NCI-H2171 (cell line): ENCODE results near the gene ZC3H10.

ENCODE experiments used
- DNase-seq: peaks from one replicate; lab custom pipeline; 2025; lab: John Stamatoyannopoulos, UW

The ZC3H10 gene

GRCh38 chr12:56127888-56128669 lies 10.0 kb downstream of the ZC3H10 start, which contains the start of gene ESYT1:
ESYT1 (plus strand) TSS chr12:56128267; CDS start chr12:56128320, 53 bp downstream.
- peak; percentile 98 for DNase-seq

DNA sequence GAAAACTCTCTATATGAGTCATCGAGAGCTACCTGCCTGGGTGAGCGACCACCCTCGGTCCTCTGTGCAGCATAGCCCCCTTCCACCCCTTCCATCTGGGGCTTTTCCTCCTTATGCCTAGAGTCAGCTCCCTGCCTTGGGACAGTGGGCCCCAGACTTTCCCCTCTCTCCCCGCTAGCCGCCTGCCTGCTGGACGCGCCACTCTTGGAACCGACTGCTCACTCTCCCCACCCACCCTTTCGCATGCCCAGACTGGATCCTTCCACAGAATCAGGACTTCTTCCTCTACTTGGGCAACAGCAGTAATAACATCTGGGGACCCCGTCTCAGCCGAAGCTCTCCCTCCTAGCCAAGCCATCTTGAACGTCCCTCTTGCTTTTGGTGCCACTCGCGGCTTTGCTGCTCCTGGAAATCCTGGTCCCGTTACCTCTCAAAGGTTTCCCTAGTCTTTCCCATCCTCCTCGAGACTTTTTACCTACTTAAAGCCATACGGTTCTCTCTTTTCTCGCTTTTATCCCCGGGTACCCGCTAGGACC lies 10.7 kb downstream of the ZC3H10 start:
- DNase-seq, result no peak

DNA sequence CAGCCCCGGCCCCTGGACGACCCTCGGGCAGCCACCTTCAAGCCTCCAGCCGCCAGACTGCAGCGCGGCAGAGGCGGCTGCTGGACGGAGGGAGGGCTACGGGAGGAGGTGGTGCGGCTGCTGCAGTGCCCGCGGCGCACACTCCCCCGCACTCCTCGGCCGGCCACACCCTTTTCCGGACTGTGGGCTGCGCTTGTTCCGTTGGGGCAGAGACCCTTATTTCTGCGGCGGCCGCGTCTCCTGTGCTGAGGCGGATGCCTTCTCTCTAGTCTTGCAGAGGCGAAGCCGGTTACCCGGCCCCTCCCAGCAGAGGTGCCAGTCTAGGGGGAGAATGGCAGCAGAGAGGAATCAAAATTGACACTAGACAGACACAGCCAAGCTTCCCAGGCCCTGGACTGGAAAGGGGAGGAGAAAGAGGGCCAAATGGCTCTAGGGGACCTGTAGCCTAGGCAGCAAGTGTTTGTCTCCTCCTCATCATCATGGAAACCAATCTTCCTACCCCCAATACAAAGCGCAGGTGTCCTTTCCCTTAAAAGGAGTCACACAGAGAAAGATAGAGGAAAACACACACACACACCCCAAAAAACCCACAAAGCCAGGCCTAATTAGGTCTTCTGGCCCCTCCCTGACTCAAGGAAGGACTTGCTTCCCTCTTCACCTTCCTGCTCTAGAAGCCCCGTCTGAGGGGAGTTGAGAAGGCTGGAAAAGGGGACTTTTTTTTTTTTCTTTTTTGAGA lies 11.3 kb downstream of the ZC3H10 start:
- no peak for DNase-seq

GRCh38 chr12:56129942-56130495 lies 12.0 kb downstream of the ZC3H10 start:
- no peak for DNase-seq

DNA sequence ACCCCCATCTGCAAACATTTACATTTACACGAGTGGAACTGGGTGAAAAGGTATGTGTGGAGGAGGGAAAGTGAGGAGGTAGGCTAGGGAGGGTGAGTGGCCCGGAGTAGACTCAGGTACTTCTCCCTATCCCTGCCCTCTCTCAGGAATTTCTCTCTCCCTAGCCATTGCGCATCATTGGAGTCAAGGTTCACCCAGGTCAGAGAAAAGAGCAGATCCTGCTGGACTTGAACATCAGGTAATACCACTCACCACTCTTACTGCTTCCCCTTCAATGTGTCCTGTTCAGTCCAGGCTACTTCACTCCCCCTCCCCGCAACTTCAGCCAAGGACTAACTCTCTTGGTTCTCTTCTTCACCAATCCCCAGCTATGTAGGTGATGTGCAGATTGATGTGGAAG lies 12.8 kb downstream of the ZC3H10 start:
- DNase-seq, result no peak

GRCh38 chr12:56134897-56135296 lies 16.8 kb downstream of the ZC3H10 start:
- no peak for DNase-seq

DNA sequence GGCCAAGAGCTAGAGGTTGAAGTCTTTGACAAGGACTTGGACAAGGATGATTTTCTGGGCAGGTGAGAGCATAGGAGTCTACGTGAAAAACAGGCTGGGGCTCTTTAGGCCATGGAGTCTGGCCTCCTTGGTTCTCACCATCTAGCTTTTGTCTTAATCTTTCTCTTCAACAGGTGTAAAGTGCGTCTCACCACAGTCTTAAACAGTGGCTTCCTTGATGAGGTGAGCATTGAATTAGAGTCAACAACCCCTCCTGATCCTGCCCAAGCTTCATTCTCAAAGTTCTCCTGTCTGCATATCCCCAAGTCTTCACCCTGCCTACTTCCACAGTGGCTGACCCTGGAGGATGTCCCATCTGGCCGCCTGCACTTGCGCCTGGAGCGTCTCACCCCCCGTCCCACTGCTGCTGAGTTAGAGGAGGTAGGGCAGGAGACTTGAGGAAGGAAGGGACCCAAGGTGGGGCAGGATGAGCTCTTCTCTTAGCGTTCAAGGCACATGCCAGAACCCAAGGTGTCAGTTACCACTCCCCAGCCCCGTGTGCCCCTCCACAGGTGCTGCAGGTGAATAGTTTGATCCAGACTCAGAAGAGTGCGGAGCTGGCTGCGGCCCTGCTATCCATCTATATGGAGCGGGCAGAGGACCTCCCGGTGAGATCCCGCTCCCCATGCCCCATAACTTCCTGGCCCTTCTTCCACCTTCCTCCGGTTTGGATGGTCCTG lies 19.9 kb downstream of the ZC3H10 start:
- no peak for DNase-seq

DNA sequence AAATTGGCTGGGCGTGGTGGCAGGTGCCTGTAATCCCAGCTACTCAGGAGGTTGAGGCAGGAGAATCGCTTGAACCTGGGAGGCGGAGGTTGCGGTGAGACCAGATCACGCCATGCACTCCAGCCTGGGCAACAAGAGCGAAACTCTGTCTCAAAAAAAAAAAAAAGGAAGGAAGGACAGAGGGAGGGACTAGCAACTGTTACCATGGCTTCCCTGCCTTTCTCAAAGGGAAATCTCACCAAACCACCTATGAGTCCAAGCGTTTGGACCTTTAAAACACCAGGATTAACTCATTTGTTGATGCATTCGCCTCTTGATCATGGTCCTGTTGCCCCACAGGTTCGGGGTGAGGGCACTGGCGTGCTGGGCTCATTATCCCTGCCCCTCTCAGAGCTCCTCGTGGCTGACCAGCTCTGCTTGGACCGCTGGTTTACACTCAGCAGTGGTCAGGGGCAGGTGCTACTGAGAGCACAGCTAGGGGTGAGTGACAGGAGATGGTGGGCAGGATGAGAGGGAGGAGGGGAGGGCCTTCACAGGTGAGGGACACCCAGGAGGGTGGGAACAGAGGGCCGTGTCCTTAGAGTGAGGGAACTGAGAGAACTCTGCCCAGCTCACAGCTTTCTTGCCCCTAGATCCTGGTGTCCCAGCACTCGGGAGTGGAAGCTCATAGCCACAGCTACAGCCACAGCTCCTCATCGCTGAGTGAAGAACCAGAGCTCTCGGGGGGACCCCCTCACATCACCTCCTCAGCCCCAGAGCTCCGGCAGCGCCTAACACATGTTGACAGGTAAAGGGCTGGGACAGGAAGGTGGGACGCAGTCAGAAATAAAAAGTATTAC lies 24.1 kb downstream of the ZC3H10 start:
- DNase-seq, result no peak

- no peak for DNase-seq
These were observed 25.2 kb downstream of the ZC3H10 start for GRCh38 chr12:56143217-56143616.

GRCh38 chr12:56143870-56144269 lies 25.8 kb downstream of the ZC3H10 start:
- DNase-seq, result no peak

DNA sequence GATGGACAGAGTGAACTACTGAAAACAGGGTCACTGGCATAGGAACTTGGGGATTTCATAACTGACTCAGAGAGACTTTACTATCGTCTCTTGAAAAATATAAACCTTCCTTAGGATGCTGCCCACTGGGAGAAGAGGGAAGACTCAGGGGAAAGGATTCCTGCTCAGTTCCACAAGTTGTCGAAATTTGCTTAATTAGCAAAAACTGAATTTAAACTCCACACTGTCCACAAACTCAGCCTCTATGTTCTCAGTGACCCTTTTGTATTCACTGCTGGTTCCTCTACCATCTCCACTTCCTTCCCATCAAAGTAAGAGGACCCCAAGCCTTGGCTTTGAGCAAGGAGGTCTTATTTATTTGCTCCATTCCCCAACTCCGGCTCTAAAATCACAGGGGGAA lies 27.2 kb downstream of the ZC3H10 start:
- no peak for DNase-seq

DNA sequence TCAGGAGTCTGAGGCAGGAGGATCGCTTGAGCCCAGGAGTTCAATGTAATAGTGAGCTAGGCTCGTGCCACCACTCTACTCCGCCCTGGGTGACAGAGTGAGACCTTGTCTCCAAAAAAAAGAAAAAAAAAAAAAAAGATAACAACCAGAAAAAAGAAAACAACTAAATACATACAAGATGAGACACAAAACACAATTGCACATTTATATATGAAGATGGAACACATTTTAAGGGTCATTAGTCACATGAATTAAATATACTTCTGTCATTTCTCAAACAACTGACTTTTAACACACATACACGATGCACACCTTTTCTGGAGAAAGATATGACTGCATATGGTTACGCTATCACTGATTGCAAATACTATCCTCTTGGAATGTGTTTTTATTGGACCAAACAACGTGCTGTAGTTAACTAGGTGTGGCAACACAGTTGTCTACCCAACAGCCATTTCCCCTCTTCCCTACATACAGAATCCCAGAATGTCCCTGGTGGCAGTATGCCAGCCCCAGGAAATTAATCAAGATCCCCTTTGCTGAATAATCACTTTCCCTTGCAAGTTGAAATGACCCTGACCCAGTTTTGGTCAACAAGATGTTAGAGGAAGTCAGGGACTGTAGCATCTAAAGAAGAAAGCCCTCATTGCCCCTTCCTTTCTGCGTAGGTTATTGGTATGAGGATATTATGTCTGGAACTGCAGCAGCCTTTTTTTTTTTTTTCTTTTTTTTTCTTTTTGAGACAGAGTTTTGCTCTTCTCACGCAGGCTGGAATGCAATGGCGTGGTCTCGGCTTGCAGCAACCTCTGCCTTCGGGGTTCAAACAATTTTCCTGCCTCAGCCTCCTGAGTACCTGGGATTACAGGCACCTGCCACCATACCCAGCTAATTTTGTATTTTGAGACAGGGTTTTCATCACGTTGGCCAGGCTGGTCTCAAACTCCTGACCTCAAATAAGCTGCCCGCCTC lies 28.7 kb downstream of the ZC3H10 start:
- DNase-seq, result no peak

DNA sequence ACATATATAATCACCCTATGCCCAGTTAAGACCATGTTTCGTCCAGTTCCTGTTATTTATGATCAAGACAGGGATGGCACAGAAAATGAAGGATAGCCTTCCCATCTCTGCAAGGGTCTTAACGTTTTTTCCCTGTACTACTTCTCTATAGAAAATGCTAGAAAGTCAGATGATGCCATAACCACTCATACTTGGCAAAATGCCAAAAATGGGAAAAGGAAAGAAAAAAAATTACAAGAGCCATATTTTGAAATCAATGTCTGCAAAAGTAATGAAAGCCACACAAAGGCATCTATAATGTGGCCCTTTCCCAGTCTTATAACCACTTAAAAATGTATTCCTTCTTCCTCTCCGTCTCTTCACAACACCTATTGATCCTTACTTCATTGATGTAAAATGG lies 32.5 kb downstream of the ZC3H10 start:
- no peak for DNase-seq

- DNase-seq, result peak; percentile 35
These were observed 33.6 kb downstream of the ZC3H10 start for GRCh38 chr12:56151672-56152131.

GRCh38 chr12:56152132-56152755 lies 34.2 kb downstream of the ZC3H10 start, which contains the start of gene MYL6B:
MYL6B (plus strand) TSS chr12:56152587; CDS start chr12:56153919, 1,332 bp downstream.
- DNase-seq, result peak; percentile 94

DNA sequence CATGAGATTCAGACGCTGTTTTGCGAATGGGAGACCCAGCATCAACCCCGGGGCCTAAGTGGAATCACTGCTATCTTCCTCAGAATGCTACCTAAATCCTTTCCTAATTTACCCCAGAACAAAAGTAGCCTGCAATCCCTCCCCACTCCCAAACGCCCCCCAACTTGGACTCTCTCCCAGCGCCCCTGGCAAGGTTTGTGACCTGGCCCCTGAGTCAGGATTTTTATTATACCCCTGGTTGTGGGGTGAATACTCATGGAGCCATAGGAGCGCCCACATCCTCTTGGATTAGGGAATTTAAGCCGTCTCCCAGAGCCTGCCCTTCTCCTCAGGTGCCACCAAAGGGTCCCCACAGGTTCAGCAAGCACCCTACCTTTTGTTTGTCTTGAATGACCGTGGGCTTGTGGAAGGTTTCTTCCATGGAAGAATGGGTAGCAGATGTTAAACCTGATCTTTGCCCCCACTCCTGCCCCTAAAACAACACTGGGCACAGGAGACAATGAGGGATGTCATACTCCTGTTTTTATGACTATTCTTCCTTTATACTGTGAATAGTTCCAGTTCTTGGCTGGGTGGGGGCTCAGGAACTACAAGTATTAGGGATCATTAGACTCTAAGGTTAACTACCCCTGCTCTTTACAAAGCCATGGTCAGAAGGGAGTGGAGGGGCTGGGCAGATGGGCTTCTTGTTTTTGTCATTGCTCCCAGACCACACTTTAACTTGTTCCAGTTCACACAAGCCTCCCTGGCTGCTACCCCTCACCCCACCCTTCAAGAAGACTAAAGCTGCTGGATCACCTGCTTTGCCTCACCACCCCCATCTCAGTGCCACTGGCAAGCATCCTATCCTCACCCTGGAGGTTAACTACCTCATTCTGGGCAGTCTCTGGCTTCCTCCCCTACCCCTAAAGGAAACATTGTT lies 35.0 kb downstream of the ZC3H10 start:
- DNase-seq, result no peak

GRCh38 chr12:56153678-56154065 lies 35.6 kb downstream of the ZC3H10 start:
- no peak for DNase-seq

DNA sequence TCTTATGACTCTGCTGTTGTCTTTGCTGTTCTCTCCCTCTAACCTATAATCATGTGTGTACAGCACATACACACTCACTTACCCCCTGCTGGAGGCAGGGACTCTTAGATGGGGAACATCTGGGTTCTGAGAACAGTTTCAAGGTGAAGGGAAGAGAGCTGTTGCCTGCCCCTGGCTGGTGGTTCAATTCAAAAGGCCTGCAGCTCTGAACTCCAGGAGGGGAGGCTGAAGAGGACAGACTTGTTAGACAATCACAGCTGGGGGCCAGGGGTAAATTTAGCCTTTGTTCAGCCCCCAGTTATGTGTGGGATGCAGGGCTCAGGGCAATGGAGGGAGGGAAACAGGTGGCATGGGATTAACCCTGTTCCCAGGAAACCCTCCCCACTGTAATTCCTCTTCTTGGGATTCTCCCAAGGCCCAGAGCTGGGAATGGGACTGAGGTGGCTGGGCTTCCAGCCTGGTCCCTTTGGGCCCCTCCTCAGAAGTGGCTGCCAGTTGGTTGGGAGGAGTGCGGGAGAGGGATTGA lies 36.2 kb downstream of the ZC3H10 start:
- DNase-seq, result no peak
